HUES48 (cell line): ENCODE results near the gene LAYN.

ENCODE experiments used
- H3K27ac ChIP-seq: one replicate; pipeline ENCODE4 v1.7.0; 2013; ENCODE audit warnings: low read depth, low read length, inconsistent platforms
- H3K27me3 ChIP-seq: 2 replicates; pipeline ENCODE4 v1.6.1; 2013; ENCODE audit warnings: mild to moderate bottlenecking, low read length; ENCODE audit not compliant: control insufficient read depth, insufficient read depth
- H3K36me3 ChIP-seq: 2 replicates; pipeline ENCODE4 v1.6.1; 2013; ENCODE audit warnings: low read length; ENCODE audit not compliant: control insufficient read depth, insufficient read depth
- H3K4me1 ChIP-seq: 2 replicates; pipeline ENCODE4 v1.6.1; 2013; ENCODE audit warnings: mild to moderate bottlenecking, low read length; ENCODE audit not compliant: control insufficient read depth, insufficient read depth
- H3K4me3 ChIP-seq: 2 replicates; pipeline ENCODE4 v1.5.1; 2013; ENCODE audit warnings: mild to moderate bottlenecking, low read depth, low read length
- H3K9ac ChIP-seq: 2 replicates; pipeline ENCODE4 v1.6.1; 2013; ENCODE audit warnings: mild to moderate bottlenecking, low read depth, low read length, moderate library complexity
- H3K9me3 ChIP-seq: 2 replicates; pipeline ENCODE4 v1.6.1; 2013; ENCODE audit warnings: low read length; ENCODE audit not compliant: control insufficient read depth, insufficient read depth

LAYN gene

DNA sequence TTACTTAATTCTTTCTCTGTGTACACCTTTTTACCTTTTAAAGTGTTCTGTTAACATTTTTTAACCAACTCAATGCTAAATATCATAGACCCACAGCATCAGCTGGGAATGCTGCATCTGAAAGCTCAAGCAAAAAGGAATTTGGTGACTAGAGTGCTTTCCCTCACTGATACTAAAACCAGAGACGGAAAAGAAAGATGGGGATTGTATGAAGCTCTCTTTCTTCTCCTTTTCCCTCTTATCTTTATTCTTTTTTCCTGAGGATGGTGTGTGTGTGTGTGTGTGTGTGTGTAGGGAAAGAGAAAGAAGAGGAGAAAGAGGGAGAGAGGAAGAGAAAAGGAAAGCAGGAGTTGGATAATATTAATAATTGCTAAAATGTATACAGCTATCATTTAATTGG lies 57.6 kb downstream of the LAYN start:
- Histone ChIP-seq H3K4me3 (no peak overlapping the region), H3K36me3 (no peaks in the 10 kb centered on the region), H3K27me3 (peaks cover 9% of the 10 kb centered on the region), H3K4me1 (peaks cover 5% of the 10 kb centered on the region; the same call in 1 of the 2 replicates), H3K27ac (no peak overlapping the region), H3K9me3 (no peaks in the 10 kb centered on the region), H3K9ac (no peak overlapping the region)

DNA sequence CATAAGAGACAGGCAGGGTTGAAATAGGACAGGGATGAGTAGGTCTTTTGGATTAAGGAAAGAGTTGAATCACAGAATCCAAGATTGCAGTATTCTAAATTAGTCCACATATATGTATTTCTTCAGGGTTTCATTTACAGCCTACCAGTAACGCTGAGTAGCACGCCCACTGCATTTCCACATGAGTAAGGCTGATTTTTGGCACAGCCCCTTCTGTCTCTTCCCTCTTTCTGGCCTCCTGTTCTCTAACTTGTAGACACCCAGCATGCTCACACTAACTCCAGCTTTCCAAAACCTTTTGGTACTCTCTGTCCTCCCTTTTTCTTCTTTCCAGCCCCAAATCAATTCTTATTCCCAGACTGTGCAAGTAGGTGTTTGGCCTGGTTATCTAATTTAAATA lies 58.0 kb downstream of the LAYN start:
- Histone ChIP-seq H3K27ac (no peak overlapping the region), H3K9ac (no peak overlapping the region), H3K36me3 (no peaks in the 10 kb centered on the region), H3K27me3 (peaks cover 13% of the 10 kb centered on the region), H3K9me3 (no peaks in the 10 kb centered on the region), H3K4me1 (peaks cover 8% of the 10 kb centered on the region), H3K4me3 (no peak overlapping the region)

DNA sequence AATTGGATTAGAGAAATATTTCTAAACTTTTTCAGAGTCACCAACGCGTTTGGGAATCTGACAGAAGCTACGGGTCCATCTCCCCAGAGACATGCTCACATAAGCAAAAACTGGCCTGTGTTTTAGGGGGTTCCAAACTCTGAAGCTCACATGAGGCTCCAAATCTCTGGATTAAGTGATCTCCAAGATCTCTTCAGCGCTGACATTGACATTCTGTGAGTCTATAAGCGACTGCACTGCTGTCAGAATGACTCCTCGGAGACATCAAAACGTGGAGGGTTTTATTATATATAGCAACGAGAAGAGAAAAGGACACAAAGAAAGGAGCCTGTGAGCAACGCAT lies 61.1 kb downstream of the LAYN start:
- Histone ChIP-seq H3K4me1 (peaks cover 15% of the 10 kb centered on the region), H3K27me3 (peaks cover 19% of the 10 kb centered on the region), H3K27ac (no peak overlapping the region), H3K4me3 (peak overlapping the region; percentile 45), H3K36me3 (no peaks in the 10 kb centered on the region), H3K9me3 (no peaks in the 10 kb centered on the region), H3K9ac (no peak overlapping the region)

DNA sequence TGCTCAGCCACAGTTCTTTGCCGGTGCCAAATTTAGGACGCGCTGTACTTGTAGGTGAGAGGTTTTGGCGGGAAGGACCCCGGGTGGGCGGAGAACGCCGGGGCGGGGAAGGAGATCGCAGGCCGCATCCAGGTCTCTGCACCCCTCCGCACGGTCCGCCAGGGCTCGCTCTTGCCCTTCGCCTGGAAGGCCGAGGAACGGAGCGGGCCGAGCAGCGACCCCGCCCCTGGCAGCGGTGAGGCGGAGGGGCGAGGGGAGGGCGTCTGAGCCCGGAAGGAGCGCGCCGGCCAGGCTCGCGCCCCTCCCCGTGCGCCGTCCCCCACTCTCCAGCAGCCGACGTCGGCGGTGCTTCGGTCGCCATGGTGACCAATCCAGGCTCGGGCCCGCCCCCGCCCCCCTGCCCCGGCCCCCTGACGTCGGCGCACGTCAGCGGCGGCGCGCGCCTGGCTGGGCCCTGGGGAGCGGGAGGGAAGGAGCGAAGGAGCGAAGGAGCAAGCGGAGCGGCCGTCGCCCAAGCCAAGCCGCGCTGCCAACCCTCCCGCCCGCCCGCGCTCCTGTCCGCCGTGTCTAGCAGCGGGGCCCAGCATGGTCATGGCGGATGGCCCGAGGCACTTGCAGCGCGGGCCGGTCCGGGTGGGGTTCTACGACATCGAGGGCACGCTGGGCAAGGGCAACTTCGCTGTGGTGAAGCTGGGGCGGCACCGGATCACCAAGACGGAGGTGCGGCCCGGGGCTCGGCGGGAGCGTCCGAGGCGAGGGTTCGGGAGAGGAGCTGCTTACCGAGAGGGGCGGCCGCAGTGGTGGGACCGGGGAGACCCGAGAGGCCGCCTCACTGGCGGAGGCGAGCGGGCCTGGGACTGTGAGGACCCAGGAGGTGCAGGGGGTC lies 61.7 kb downstream of the LAYN start, which contains the start of gene SIK2:
SIK2 (plus strand) TSS at position 471 of the 886 bp plus-strand sequence; CDS start at position 586, 115 bp downstream.
- peaks cover 15% of the 10 kb centered on the region for H3K4me1 ChIP-seq
- no peaks in the 10 kb centered on the region for H3K36me3 ChIP-seq
- peaks cover 19% of the 10 kb centered on the region for H3K27me3 ChIP-seq
- H3K27ac ChIP-seq, result peak within 1 kb of the TSS; percentile 77
- H3K4me3 ChIP-seq, result peak within 1 kb of the TSS; percentile 89
- no peaks in the 10 kb centered on the region for H3K9me3 ChIP-seq
- peak within 1 kb of the TSS; percentile 84 for H3K9ac ChIP-seq

DNA sequence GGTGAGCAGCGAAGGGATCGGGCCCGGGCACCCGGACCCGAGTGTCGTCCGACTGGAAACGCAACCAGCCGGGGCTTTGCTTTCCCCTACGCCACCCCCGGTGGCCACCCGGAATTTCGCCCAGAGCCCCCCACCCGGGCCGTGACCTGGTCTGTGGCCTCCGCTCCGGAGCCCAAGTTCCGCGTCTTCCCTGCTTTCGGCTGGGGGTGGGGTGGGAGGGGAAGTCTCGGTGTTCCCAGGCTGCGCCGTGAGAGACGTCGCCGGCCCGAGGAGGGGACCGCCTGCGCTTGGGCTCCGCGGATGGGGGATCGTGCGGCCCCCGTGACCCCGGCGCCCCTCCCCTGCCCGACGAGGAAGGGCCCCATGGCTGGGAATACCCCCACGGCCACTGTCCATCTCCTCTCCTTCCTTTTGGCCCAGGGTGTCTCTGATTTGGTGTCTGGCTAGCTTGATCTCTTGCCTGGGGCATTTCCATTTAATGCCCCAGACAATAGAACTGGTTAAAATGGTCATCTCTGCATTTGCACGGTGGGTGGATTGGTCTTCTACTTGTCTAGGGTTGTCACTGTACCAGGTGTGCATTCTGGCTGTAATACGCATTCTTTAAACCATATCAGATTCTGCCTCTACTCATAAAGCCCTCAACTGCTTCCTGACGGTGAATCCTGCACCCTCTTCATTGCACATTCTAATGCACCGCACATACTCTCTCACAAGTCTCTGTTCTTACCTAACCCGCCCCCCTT lies 62.5 kb downstream of the LAYN start:
- Histone ChIP-seq H3K4me3 (peak overlapping the region; percentile 89), H3K36me3 (no peaks in the 10 kb centered on the region), H3K27ac (peak overlapping the region; percentile 77), H3K27me3 (peaks cover 19% of the 10 kb centered on the region), H3K9ac (peak overlapping the region; percentile 84), H3K9me3 (no peaks in the 10 kb centered on the region), H3K4me1 (peaks cover 15% of the 10 kb centered on the region)

DNA sequence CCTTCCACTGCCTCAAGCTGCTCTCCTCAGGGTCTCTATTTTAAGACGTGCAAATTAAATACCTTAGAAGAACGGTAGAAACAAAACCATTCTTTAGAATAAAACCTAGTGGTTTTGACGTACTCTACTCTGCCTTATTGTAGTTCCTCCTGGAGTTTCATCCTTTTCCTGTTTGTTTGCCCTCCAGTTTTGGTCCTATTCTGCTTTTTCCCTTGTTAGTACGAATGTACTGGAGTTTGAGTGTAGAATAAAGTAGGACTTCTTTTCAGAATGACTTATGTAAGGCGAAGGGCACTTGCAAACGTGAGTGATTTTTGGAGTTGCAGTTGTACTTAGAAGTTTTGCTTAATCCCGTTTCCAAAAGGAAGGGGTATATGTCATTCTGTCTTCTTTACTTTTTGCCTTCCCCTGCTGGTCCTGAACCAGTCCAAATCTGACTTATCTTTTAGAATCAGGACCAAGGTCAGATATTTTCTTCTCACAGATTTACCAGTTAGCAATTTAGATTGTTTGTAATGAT lies 63.2 kb downstream of the LAYN start:
- Histone ChIP-seq H3K27ac (no peak overlapping the region), H3K9me3 (no peaks in the 10 kb centered on the region), H3K9ac (no peak overlapping the region), H3K27me3 (peaks cover 19% of the 10 kb centered on the region), H3K36me3 (no peaks in the 10 kb centered on the region), H3K4me3 (peak overlapping the region; percentile 89), H3K4me1 (peaks cover 15% of the 10 kb centered on the region)

DNA sequence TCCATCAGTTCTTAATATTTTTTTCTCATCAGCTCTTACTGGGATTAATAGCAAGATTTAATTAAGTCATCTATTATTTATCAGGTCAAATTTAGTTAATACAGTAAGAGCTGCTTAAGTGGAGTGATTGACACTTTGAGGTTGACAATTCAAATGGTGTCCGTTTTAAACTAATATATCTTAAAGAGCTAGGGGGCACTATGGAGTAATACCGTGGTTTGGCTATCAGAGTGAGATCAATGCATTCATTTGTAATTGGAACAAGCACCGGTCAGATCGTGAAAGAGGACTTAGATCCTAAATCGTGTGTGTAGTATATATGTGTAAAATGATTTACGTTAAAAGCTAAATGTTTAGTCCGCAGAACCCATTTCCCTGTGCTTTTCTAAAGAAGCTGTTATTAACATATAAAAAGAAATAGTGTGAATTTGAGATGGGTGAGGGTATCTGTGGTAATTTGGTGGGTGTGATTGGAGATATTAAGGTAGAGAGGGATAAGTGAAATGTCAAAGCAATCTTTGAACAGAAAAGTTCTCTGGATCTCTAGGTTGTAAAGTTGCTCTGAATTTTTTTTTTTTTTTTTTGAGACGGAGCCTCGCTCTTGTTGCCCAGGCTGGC lies 64.0 kb downstream of the LAYN start:
- H3K9ac ChIP-seq, result no peak overlapping the region
- no peaks in the 10 kb centered on the region for H3K36me3 ChIP-seq
- H3K27ac ChIP-seq, result no peak overlapping the region
- H3K9me3 ChIP-seq, result no peaks in the 10 kb centered on the region
- H3K27me3 ChIP-seq, result peaks cover 19% of the 10 kb centered on the region
- peaks cover 15% of the 10 kb centered on the region for H3K4me1 ChIP-seq
- H3K4me3 ChIP-seq, result 0 out of 2 replicates have a peak overlapping the region, but pooled peaks have one; percentile 28

DNA sequence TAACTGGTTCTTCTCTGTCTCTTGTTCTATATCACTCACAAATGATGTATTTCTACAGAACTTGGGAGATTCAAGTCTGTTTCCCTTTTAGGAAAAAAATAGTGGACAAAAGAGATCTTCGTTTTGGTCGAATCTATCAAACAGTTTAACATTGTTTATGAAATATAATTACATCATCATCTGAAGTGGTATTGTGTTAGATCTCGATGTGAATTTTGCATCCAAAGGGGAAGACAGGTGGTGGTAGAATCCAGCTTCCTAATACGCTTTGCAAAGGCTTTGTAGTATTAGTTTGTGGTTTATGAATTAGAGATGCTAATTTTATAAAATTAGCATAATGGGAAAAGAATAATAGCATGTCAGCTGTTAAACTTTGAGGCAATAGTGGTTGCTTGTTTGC lies 65.2 kb downstream of the LAYN start:
- H3K27me3 ChIP-seq, result peaks cover 19% of the 10 kb centered on the region
- H3K9me3 ChIP-seq, result no peaks in the 10 kb centered on the region
- H3K36me3 ChIP-seq, result no peaks in the 10 kb centered on the region
- H3K4me3 ChIP-seq, result no peak overlapping the region
- no peak overlapping the region for H3K9ac ChIP-seq
- H3K27ac ChIP-seq, result no peak overlapping the region
- H3K4me1 ChIP-seq, result peaks cover 15% of the 10 kb centered on the region

DNA sequence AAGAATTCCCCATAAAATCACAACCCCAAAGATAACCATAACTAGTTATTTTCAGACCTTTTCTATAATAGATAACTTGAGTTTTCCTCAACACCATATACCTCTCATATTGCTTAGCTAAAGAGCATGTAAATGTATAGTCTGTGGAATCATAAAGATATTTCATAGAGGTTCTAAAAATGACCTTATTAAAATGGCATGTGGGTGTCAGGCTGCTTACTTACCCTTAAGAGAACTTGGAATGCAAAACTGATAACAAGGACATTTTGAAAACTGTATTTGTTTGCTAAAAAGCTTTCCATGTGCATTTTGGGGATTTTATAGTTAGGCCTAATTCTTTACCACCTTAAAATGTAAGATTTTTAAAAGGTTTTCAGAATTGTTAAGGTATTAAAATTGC lies 66.5 kb downstream of the LAYN start:
- H3K36me3 ChIP-seq, result no peaks in the 10 kb centered on the region
- peaks cover 12% of the 10 kb centered on the region for H3K27me3 ChIP-seq
- H3K4me1 ChIP-seq, result peaks cover 10% of the 10 kb centered on the region
- no peak overlapping the region for H3K4me3 ChIP-seq
- H3K27ac ChIP-seq, result no peak overlapping the region
- H3K9ac ChIP-seq, result no peak overlapping the region
- H3K9me3 ChIP-seq, result no peaks in the 10 kb centered on the region

DNA sequence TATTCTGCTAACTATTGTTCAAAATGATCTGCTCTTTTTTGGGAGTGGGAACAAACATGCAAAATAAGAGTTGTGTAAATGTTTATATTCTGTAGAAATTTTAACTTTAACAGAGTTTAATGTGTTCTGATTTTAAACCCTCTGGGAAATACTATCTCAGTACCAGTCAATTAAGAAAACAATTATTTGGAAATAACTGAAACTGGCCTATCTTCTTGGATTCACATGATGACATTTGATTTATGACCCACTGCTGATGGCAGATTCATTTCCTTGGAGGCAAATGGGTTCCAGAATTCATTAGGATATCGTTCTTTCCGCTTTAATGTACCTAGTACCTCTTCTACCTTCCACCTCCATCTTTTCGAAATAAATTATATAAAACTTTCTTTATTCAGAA lies 67.2 kb downstream of the LAYN start:
- peaks cover 12% of the 10 kb centered on the region for H3K27me3 ChIP-seq
- peaks cover 15% of the 10 kb centered on the region for H3K4me1 ChIP-seq
- no peaks in the 10 kb centered on the region for H3K36me3 ChIP-seq
- no peak overlapping the region for H3K27ac ChIP-seq
- no peaks in the 10 kb centered on the region for H3K9me3 ChIP-seq
- H3K4me3 ChIP-seq, result no peak overlapping the region
- H3K9ac ChIP-seq, result no peak overlapping the region
